ENCODE data around the gene L3MBTL1.
"Not testable (repeated sequence)": the region's sequence is repeated elsewhere in the genome, so short reads cannot be mapped to it uniquely, and the experiment has no call there.

The L3MBTL1 gene

DNA sequence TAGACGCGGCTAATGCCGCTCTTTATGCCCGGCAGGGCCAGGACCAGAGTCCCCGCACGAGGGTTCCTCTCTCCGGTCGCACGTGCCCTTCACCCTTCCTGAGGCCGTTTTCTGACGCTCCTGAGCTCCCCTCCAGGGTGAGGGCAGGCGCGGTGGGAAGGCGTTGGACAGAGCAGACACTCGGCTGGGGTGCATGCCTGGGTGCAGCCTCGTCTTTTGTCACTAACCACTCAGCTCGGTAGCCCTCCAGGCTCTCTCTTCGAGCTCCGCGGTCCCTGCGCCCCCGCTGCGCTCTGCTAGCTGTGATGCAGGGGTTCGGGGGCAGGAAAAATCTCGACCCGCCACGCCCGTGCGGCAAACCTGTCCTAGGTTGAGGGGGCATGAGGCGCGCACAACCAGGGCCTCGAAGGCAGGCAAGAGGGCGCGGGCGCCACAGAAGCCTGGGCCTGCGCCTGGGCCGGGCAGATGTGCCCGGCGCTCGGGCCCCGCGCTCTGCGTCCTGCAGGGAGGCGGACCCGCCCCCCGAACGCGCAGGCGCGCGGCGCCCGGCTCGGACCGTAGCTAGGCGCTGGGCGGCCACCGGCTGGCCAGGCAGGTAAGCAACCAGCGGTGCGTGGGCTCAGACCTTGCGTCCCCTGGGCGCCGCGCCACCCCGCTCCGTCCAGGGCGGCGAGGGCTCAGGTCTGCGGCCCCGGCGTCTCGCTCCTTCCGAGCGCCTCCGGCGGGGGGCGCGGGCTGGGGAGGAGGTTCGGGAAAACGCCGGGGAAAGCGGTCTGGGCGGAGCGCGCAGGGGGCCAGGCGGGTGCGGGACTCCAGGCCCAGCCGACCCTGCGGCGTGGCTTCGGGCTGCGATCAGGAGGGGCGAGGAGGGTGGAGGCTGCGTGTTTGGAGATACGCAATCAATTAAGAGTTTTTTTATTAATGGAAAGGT lies at the start of gene L3MBTL1:
L3MBTL1 (plus strand) TSS at position 548 of the 931 bp plus-strand sequence. CDS start 5,807 bp downstream, outside the sequence.
- no peak for DNase-seq (ENCODE audit: low read depth, low spot score)

DNA sequence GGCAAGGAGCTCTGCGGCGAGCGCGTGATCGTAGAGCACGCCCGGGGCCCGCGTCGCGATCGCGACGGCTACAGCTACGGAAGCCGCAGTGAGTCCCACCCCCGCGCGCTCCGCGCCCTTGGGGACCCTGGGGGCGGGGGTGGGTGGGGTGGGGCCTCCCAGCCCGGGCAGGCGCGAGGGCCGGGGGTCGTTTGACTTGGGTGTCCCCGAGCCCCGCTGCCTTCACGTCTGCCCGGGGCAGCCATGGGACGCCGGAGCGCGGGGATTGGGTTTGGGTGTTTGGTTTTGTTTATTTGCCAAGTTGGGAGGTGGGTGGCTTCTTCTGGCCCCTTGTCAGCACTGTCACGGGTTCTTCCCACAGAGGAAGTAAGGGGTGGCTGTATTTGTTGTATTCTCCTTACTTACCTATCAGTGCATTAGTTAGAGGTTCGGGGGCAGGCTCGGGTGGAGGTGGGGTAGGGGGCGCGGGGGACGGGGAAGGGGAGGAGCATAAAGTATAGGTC lies 49.0 kb upstream of the L3MBTL1 start:
- no peak for DNase-seq (ENCODE audit: low read depth, low spot score)

DNA sequence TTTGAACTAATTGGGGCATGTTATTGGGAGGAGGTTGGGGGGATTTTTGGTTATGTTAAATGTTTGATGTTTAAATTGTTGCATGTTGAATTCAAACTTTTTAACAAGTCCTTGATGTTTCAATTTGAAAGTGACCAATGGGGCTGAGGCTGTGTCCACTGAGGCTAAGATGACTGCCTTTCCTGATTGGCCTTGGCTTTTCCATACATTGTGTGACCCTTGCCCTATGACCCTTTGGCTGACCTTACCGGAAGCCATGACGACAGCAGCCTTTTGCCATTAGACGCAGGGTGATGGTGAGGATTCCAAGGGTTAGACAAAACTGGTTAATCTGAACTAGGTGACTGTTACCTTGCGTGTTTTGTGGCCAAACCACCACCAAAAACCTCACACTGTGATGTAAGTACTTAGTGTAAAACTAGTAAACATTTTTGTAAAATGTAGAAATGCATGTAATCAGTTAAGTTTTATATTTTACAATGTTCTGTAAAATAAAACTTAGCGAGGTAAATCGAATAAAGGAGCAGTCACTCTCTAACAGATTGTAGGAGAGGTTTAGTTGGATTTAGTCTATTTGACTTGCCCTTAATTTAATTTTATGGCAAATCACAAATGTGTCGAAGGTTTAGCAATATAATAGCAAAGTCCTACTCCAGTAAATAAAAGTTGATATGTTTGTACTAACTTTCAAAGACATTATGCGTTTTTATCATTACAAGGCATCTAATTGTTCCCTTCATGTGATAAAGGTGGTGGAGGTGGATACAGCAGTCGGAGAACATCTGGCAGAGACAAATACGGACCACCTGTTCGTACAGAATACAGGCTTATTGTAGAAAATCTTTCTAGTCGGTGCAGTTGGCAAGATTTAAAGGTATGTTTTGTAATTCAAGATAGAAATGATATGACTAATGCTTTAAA lies 48.2 kb upstream of the L3MBTL1 start:
- no peak for DNase-seq (ENCODE audit: low read depth, low spot score)

- no peak for DNase-seq (ENCODE audit: low read depth, low spot score)
Observed at GRCh38 chr20:43460172-43460829, 47.2 kb upstream of the L3MBTL1 start.

DNA sequence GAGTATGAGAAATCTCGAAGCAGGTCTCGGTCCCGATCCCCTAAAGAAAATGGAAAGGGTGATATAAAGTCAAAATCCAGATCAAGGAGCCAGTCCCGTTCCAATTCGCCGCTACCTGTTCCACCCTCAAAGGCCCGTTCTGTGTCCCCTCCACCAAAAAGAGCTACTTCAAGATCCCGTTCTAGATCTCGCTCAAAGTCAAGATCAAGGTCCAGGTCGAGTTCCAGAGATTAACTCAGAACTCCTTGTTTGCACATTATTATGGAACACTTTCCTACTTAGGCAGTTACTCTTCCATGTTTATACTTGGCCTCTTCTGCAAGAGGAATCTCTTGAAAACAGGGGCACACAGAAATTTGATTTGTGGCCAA lies 46.7 kb upstream of the L3MBTL1 start:
- no peak for DNase-seq (ENCODE audit: low read depth, low spot score)

GRCh38 chr20:43461894-43462659 lies 45.4 kb upstream of the L3MBTL1 start:
- no peak for DNase-seq (ENCODE audit: low read depth, low spot score)

GRCh38 chr20:43462660-43463526 lies 44.6 kb upstream of the L3MBTL1 start:
- no peak for DNase-seq (ENCODE audit: low read depth, low spot score)

DNA sequence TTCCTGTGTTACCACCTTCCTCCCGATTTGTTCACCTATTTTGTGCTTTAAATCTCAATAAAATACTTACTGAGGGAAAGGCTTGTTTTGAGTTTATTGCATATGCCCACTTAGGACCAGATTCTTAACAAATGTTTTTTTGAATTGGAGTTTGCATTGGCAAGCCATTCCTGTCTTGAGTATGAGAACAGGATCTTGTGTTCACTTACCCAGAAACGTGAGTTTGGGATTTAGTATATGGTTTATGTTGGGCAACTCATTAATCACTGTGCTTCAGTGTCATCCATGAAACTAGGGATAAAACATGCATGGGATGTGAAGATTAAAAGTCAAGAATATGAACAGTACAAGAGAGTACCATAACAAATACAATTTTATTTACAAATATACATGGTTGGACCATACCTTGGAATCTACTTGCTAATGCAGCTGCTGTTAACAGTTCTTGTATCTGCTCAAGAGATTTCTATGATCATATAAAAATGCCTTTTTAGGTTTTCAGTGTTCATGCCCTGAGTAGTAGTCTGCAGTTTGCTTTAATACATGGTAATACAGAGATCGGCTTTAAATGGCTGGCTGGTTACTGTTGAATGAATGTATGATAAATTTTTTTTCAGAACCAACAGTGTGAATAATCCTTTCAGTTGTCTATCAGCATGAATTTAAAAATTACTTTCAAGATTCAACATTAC lies 43.8 kb upstream of the L3MBTL1 start:
- no peak for DNase-seq (ENCODE audit: low read depth, low spot score)

DNA sequence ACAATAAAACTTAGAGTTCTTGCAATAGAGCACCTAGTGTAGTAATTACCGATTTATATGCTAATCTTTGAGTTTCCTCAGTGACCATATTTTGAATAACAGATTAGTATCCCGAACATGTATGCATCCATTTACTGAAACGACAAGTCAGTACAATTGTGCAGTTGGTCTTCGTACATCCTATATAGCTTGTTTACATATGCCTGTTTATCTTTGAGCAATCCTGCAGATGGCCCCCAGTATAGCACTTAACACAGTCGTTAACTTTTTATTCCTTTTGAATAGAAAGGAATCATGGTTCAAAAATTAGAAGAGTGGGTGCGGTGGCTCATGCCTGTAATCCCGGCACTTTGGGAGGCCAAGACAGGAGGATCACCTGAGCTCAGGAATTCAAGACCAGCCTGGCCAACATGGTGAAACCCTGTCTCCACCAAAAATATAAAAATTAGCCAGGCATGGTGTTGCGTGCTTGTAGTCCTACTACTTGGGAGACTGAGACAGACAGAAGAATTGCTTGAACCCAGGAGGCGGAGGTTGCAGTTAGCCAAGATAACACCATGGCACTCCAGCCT lies 43.2 kb upstream of the L3MBTL1 start:
- DNase-seq (ENCODE audit: low read depth, low spot score) = no peak

DNA sequence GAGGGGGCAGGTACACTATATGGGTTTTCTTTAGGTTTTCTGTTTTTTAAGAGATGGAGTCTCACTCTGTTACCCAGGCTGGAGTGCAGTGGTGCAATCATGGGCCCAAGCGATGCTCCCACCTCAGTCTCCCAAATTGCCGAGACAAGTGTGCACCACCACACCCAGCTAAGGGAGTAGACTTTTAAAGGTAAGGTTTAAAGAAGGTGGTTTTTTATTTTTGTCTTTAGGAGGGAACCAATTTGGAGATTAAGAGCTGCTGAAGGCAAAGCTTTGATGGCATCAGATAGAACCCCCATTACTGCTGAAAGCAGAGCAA lies 41.9 kb upstream of the L3MBTL1 start:
- no peak for DNase-seq (ENCODE audit: low read depth, low spot score)

DNA sequence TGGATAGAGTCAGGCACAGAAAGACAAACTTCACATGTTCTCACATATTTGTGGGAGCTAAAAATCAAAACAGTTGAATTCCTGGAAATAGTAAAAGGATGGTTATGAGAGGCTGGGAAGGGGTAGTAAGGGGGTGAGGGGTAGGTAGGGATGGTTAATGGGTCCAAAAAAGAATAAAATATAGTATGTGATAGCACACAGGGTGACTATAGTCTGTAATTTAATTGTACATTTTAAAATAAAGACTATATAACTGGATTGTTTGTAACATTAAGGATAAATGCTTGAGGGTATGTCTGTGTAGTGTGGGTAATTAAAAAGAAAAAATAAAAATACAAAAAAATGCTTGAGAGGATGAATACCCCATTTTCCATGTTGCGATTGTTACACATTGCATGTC lies 39.9 kb upstream of the L3MBTL1 start:
- no peak for DNase-seq (ENCODE audit: low read depth, low spot score)

GRCh38 chr20:43472671-43473380 lies 34.7 kb upstream of the L3MBTL1 start:
- no peak for DNase-seq (ENCODE audit: low read depth, low spot score)

GRCh38 chr20:43473381-43473704 lies 34.2 kb upstream of the L3MBTL1 start:
- DNase-seq (ENCODE audit: low read depth, low spot score) = no peak

- DNase-seq (ENCODE audit: low read depth, low spot score) = no peak
Observed at GRCh38 chr20:43477193-43477592, 30.3 kb upstream of the L3MBTL1 start.

GRCh38 chr20:43477619-43478018 lies 29.9 kb upstream of the L3MBTL1 start:
- no peak for DNase-seq (ENCODE audit: low read depth, low spot score)

DNA sequence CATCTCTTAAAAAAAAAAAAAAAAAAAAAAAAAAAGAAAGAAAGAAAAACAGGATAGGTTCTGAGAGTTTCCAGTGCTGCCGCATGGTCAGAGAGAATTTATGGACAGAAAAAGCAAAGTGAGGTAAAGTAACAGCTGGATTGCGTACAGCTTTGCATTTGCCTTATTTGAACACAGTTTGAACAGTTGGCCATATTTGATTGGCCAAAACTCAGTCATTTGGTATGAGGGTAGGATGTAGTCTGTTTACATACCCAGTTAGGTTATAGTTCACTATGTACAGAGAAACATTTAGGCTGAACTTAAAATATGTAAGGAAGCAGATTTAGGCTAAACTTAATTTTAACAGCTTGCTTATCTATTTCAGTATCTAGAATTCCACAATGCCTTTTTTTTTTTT lies 17.5 kb upstream of the L3MBTL1 start:
- DNase-seq (ENCODE audit: low read depth, low spot score) = no peak

DNA sequence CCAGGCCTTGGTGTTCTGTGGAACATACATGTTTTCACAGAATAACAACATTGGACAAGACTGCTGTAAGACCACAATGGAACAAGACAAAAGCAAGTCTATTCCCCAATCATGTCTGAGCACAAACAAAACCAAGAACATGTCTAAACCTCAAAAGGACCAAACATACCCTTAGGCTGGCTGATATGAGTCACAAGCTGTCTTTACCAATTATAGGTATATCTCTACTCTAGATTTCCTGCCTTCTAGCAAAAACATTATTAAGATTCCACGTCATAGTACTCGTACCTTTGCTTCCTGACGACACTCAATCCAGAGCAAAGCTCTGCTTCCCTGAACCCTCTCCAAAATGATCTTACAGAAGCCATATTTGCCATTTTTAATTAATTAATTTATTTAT lies 15.4 kb upstream of the L3MBTL1 start:
- DNase-seq (ENCODE audit: low read depth, low spot score) = no peak

DNA sequence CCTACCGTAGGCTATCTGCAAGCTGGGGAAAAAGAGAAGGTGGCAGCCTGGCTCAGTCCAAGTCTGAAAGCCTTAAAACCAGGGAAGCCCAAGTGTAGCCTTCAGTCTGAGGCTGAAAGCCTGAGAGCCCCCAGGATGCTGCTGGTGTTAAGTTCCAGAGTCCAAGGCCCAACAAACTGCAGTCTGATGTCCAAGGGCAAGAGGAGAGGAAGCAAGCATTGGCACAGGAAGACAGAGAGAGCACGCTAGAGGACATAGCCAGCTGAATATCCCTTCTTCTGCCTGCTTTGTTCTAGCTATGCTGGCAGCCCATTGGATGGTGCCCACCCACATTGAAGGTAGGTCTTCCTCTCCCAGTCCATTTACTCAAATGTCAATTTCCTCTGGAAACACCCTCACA lies 12.1 kb upstream of the L3MBTL1 start:
- DNase-seq (ENCODE audit: low read depth, low spot score) = no peak

DNA sequence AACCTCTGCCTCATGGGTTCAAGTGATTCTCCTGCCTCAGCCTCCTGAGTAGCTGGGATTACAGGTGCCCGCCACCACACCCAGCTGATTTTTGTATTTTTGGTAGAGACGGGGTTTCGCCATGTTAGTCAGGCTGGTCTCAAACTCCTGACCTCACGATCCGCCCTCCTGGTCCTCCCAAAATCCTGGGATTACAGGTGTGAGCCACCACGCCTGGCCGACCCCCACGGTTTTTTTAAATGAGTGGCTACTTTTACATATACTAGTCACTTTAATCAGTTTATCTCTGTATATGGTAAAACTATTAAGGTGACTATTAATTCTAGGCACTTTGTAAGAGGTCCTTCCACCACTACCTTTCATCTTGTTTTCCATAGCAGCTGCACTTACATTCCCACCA lies 5.5 kb upstream of the L3MBTL1 start:
- DNase-seq (ENCODE audit: low read depth, low spot score) = not testable (repeated sequence)
